Pancreas (tissue), 10 donors: ENCODE data around the gene SPAG16. TPM values are rescaled to one million over a fixed set of nuclear protein-coding genes. Genes with fewer than 3 reads are reported as not detected.

Source experiments
- ATAC-seq, 4 donors: fragments of 200-7000 bp; cut with Tn5 transposase; one replicate each; pipeline versions ENCODE4 v1.8.0 to v1.9.1; 2020; ENCODE audit warnings: mild to moderate bottlenecking in 4 of 4, moderate library complexity in 4 of 4
- DNase-seq, 6 donors: peaks; one replicate each; pipeline ENCODE4 v3.0.0-alpha.2; 2020
- FAIRE-seq: peaks from 2 replicates; lab custom pipeline; 2012; peaks lifted over from hg19 to GRCh38; lab: Jason Lieb, UNC
- H3K27ac ChIP-seq, 4 donors: fragments of 200-600 bp; sonication (generic); 1 replicate in 3 of 4; 2 replicates in 1 of 4; pipeline versions ENCODE4 v1.5.0 to v1.8.0; 2020
- H3K27me3 ChIP-seq, 4 donors: fragments of 200-600 bp; one replicate each; pipeline ENCODE4 v1.8.0; 2021
- H3K36me3 ChIP-seq, 3 donors: fragments of 200-600 bp; sonication (generic) in 1 of 3; one replicate each; pipeline versions ENCODE4 v1.5.0 to v1.8.0; 2020 to 2021
- H3K4me1 ChIP-seq, 3 donors: fragments of 200-600 bp; one replicate each; pipeline ENCODE4 v1.8.0; 2021
- H3K4me3 ChIP-seq, 4 donors: fragments of 200-600 bp; sonication (generic) in 2 of 4; one replicate each; pipeline versions ENCODE4 v1.5.0 to v1.8.0; 2020 to 2021
- H3K9me3 ChIP-seq, 4 donors: fragments of 200-600 bp; one replicate each; pipeline ENCODE4 v1.8.0; 2021
- CTCF ChIP-seq, 4 donors: fragments of 200-600 bp; sonication (generic) in 3 of 4; IDR thresholded peaks; one replicate each; pipeline versions ENCODE4 v1.5.0 to v1.8.0; 2021; ENCODE audit warnings: antibody characterized with exemption in 4 of 4
- WGBS, 2 donors: extraction: QIAGEN DNeasy Blood & Tissue Kit; methylation state at CpG; one replicate each; pipeline ENCODE4 v1.1.7; 2013; 5-methylcytosine and 5-hydroxymethylcytosine counted together
- intact Hi-C, 3 donors: fragments of 100-400 bp; cut with DNase I; formaldehyde crosslinking; loops; one replicate each; pipeline versions ENCODE4 v1.11.1 to v1.14.2; 2022
- polyA plus RNA-seq, 2 donors: library from polyadenylated mRNA; stranded (reverse); fragments of 200-250 nt; gene quantifications; one replicate each; pipeline ENCODE4 v1.2.3, GENCODE V29; 2013
- total RNA-seq, 6 donors: library from RNA; stranded (reverse); fragmentation: NEBNext Ultra II Directional in 4 of 6; extraction: Animal tissue kit (Norgen Biotek cat#: 25700) in 4 of 6; gene quantifications; one replicate each; pipeline versions ENCODE4 v1.2.1 to v1.2.4, GENCODE V29; 2021 to 2023
- donor health status: healthy with polysubstance abuse.
- donor health status: DM: no; HTN: no; CAD: no; lungs with moderate emphysema.
- donor health status: DM: no; HTN: no; CAD: no.
- donor health status: control.
- donor health status: control.
- donor health status: Bipolar disorder and iron deficiency.
- donor health status: DM: yes; HTN: yes; CAD: no.
- donor health status: DM: no; HTN: no; CAD: no.
- donor health status: DM: no; HTN: no; CAD: no.
- donor health status: DM: yes; HTN: yes; CAD: no.

SPAG16 gene
- total and polyA plus RNA-seq, 8 donors, result 9.7 to 25.7 (median 11.7) TPM

DNA sequence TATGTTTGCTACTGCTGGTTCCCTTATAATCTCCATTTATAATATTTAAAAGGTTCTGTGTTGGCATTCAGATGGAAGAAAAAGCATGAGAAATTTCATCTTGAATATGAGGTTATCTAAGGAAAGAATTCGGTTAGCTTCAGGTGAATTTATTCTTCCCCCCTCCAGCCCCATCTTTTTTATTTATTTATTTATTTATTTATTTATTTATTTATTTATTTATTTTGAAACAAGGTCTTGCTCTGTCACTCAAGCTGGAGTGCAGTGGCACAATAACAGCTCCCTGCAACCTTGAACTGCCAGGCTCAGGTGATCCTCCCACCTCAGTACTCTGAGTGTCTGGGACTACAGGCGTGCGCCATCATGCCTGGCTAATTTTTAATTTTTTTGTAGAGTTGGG lies 1031.1 kb downstream of the SPAG16 start:
- Histone ChIP-seq H3K27ac (no peak overlapping the region), H3K27me3 (no peaks in the 10 kb centered on the region), H3K4me3 (no peak overlapping the region), H3K4me1 (no peaks in the 10 kb centered on the region), H3K36me3 (no peaks in the 10 kb centered on the region), H3K9me3 (no peaks in the 10 kb centered on the region)
- FAIRE-seq (no peak), ATAC-seq (no peak), DNase-seq (no peak)
- intact Hi-C loops, result no loop called here
- 69 to 75% methylated on average over 3 of the region's 3 CpGs for WGBS, 2 donors
- TF ChIP-seq CTCF (IDR thresholded peaks at IDR 0.05), result no peak

GRCh38 chr2:214320211-214320610 lies 1035.9 kb downstream of the SPAG16 start:
- FAIRE-seq, result no peak
- H3K27me3 ChIP-seq, result no peaks in the 10 kb centered on the region
- no peak for ATAC-seq
- no peak for DNase-seq
- no peak for TF ChIP-seq CTCF (IDR thresholded peaks at IDR 0.05)
- no peak overlapping the region for H3K4me3 ChIP-seq
- intact Hi-C loops, result no loop called here
- H3K36me3 ChIP-seq, result no peaks in the 10 kb centered on the region
- no peak overlapping the region for H3K27ac ChIP-seq
- H3K9me3 ChIP-seq, result no peaks in the 10 kb centered on the region
- H3K4me1 ChIP-seq, result no peaks in the 10 kb centered on the region

DNA sequence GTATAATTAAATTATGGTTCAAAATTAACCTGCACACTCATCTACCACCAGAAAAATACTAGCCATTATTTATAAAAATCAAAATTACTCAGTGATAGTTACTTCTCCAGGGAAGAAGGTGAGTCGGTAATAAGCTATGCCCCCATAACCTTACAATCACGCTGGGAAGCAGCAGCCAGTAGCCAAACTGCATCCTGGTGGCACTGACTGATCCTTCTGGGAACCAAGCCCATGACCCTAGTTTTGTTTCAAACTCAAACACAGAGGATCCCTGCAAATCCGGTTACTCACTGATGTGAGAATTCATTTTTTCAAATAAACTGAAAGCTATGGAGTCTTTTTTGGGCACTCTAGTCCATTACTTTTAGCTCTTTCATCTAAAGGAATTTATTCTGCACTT lies 1038.4 kb downstream of the SPAG16 start:
- no peak for TF ChIP-seq CTCF (IDR thresholded peaks at IDR 0.05)
- no peak for ATAC-seq

GRCh38 chr2:214325404-214325803 lies 1041.1 kb downstream of the SPAG16 start:
- FAIRE-seq (no peak), DNase-seq (no peak), ATAC-seq (no peak)
- Histone ChIP-seq H3K4me1 (no peaks in the 10 kb centered on the region), H3K36me3 (no peaks in the 10 kb centered on the region), H3K27me3 (no peaks in the 10 kb centered on the region), H3K9me3 (no peaks in the 10 kb centered on the region), H3K4me3 (no peak overlapping the region), H3K27ac (no peak overlapping the region)
- intact Hi-C loops, result no loop called here
- 49 to 51% methylated on average over 1 of the region's 1 CpG for WGBS, 2 donors
- no peak for TF ChIP-seq CTCF (IDR thresholded peaks at IDR 0.05)

More for the DNA sequence above, 1038.4 kb downstream of the SPAG16 start:
- no peaks in the 10 kb centered on the region for H3K9me3 ChIP-seq
- FAIRE-seq (no peak), DNase-seq (no peak)
- no peaks in the 10 kb centered on the region for H3K4me1 ChIP-seq
- 54 to 72% methylated on average over 3 of the region's 3 CpGs for WGBS, 2 donors
- intact Hi-C loops, result no loop called here
- H3K4me3 ChIP-seq, result no peak overlapping the region
- H3K27me3 ChIP-seq, result no peaks in the 10 kb centered on the region
- no peaks in the 10 kb centered on the region for H3K36me3 ChIP-seq
- H3K27ac ChIP-seq, result no peak overlapping the region

DNA sequence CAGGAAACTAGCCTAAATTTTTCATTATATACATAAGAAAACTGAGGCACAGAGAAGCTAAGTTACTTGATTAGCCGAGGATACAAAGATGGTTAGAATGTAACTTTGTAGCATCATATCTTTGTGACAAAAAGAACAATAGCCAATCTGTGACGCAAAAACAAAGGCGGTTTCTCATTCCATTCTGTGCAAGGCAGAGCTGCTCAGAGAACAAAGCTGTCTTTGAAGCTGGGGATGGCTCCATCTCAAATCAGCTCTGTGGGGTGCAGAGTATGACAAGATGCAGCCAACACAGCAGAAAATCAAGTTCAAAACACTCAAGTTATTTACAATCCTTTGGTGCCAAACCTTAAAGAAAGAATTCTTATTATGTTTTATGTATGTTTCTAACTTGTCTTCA lies 1044.7 kb downstream of the SPAG16 start:
- no peaks in the 10 kb centered on the region for H3K36me3 ChIP-seq
- 25 to 33% methylated on average over 3 of the region's 3 CpGs for WGBS, 2 donors
- intact Hi-C loops, result no loop called here
- no peak for TF ChIP-seq CTCF (IDR thresholded peaks at IDR 0.05)
- no peaks in the 10 kb centered on the region for H3K27me3 ChIP-seq
- no peaks in the 10 kb centered on the region for H3K9me3 ChIP-seq
- H3K4me3 ChIP-seq, result no peak overlapping the region
- H3K27ac ChIP-seq, result no peak overlapping the region
- no peaks in the 10 kb centered on the region for H3K4me1 ChIP-seq
- ATAC-seq (no peak), FAIRE-seq (no peak), DNase-seq (no peak)
